ENCODE data around the gene TRIM16.
"Not testable (repeated sequence)": the region's sequence is repeated elsewhere in the genome, so short reads cannot be mapped to it uniquely, and the experiment has no call there.

GRCh38 chr17:15642505-15643251 is 41.4 kb downstream of the TRIM16 start:
- TF ChIP-seq CTCF (IDR thresholded peaks at IDR 0.05; ENCODE audit: insufficient read depth, low read length, poor library complexity, severe bottlenecking); EZH2phosphoT487 (conservative IDR thresholded peaks at IDR 0.05; ENCODE audit: low read length): not testable (repeated sequence)

All from SU-DHL-6 (cell line).